CD4-positive, alpha-beta T cell treated with Interleukin-4 for 4 hours (primary cell): Measurements from ENCODE around the gene SLC9A7.
"Not testable (repeated sequence)": the region's sequence is repeated elsewhere in the genome, so short reads cannot be mapped to it uniquely, and the experiment has no call there.

Experiments used
- DNase-seq: peaks from one replicate; pipeline ENCODE4 v3.0.0-alpha.2; 2020

Gene SLC9A7

DNA sequence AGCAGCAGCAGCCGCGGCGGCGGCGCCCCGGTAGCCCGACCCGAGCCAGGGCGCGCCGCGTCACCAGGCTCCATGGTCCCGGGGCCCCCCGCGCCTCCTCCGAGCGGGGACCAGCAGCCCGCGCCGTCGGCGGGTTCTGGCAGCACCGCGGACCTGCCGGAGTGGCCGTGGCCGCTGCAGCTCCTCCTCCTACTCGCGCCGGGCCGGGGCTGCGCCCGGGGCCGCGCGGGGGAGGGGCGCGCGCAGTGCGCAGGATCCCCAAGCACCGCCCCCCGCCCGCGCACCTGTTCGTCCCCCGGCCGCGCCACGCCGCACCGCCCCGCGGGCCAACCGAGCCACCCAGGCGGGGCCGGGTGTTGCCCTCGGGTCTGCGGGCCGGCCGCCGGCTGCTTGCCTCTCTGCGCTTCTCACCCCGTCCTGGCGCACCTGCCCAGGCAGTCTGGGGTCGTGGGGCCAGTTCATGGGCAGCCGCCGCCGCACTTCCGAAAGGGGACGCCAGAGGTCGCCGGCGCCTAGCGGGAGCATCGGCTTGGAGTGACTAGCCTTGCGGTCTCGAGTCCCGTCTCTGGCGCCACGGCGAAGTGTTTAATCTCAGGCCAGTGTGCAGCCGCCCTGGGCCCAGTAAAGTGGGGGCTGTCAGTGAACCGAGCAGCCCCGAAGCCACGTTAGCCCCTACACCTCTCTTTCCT is at the start of gene SLC9A7:
Gene SLC9A7, minus strand, starts transcription at position 163 of the 689 bp plus-strand sequence. Its CDS starts 89 bp downstream, at position 74.
- peak; percentile 72 for DNase-seq

DNA sequence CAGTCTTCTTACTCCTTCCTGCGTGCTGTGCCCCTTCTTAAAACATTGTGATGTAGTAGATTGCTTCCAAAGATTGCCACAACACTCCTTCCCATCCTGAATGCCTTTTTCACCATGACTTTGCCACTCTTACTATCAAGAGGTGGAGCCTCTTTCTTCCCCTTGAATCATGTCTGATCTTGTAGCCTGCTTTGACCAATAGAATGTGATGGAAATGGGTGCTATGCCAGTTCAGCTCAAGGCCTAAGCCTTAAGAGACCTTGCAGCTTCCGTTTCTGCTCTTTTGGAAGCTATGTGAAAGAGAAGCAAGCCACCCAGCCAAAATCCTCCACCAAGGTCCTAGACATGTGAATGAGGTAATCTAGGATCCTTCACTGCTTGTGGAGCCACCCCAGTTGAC is 46.4 kb upstream of the SLC9A7 start:
- no peak for DNase-seq

DNA sequence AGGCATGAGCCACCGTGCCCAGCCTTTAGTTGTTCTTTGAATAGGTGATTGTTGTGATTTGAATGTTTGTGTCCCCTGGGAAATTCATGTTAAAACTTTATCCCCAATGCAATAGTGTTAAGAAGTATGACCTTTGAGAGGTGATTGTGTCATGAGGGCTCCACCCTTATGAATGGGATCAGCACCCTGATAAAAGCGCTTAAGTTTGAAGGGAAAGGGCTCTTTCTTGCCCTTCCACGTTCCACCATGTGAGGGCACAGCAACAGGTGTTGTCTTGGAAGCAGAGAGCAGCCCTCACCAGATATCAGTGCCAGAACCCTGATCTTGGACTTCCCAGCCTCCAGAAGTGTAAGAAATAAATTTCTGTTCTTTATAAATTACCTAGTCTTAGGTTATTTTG is 44.2 kb upstream of the SLC9A7 start:
- no peak for DNase-seq

DNA sequence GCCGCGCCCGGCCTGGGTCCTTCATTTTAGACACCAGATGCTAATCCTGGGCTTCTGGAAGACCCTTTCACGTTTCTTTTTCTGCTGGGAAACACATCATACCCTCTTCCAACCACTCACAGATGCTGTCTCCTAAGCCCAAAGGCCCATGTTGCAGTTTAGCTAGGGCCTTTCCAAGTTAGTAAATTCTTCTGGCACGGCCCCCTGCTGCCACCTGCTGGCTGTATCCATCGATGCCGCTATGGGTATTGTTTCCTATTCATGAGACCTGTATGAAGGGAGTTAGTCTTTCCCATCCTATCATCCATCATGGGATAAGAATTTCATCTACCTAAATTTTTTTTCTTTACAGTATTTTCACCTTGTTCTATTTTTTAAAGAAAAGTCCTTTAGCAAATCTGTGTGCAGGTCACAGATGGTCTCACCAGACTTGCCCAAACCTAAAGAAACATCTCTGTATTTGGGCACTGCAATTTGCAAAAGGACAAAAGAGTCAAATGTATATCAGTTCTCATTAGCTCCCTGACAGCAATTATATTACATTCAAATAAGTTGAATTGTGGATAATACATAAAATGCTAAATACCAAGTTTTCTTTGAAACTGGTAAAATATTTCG is 37.8 kb upstream of the SLC9A7 start:
- DNase-seq, result peak; percentile 59

DNA sequence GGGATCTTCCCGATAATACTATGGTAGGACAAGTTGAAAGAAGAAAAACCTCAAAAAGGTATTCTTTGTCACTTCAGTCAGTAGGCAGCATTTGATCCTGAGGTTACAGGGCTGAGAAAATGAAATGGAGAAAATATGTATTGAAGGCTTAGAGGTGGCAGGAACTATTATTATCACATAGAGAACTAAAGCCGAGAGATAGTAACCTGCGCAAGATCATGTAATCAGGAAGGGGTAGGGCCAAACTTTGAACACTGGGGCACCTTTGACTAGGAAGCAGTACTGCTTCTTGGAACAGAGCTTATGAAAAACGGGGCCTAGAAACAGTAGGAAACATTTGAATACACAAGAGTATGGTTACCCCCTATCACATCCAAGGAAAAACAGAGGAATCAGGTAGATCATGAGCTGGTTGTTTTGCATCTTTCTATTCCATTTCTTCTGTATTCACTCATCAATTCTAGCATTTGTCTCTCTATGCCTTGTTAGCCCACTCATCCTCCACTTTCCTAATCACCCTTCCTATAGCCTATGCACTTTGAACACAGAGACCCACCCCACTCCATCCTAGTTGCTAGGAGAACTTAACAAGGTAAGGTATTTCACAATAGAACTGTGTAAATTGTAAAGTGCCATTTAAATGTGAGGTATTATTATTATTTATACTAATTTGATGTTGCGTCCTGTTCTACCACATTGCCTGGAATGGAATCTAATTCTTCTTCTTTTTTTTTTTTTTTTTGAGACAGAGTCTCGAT is 34.6 kb upstream of the SLC9A7 start:
- no peak for DNase-seq

DNA sequence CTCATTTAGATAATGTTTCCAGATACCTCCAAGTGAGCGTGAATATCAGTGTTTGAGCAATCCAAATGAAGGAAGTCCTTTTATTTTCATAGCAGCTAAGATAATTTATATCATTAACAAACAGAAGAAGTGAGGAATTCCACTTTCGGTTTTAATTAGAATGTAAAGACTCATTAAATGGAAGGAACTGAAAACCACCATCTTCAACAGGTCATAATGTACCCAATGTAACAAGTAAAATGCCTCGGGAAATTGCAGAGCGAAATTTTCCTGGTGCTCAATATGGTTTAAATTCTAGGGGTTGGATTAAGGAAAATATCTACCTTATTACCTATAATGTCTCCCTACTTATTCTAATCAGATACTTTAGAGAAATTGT is 33.9 kb upstream of the SLC9A7 start:
- DNase-seq, result no peak

DNA sequence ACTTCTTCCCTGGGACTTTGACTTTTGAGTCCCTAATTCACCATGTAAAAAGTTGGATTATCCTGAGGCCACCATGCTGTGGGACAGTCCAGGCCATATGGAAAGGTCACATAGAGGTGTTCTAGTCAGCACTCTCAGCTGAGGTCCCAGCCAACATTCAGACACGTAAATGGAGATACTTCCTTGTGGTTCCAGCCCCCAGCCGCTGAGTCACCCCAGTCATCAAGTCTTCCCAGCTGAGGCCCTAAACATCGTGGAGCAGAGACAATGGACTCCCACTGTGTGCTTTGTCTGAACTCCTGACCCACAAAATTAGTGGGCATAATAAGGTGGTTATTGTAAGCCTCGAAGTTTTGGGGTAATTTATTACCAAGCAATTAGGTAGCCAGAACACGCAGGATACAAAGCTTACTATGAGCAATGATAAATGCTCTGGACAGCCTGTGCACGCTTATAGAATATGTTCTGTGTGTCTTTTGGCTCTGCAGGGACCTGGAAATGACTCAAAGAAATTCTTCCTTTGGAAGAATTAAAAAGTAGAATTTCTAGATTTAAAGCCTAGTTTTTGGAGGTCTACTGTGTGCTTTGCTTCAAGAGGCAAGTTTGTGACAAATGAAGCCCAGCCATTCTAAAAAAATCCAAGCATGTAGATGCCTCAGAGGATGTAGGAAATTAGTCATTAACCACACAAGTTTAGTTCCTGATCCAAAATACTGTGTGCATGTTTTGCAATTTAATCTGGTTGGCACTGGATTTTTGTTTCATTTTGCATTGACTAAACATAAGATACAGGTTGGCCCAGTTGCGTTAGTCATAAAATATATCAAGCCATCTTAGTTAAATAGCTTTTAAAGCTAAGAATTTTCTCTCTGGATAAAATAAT is 33.2 kb upstream of the SLC9A7 start:
- peak; percentile 32 for DNase-seq

DNA sequence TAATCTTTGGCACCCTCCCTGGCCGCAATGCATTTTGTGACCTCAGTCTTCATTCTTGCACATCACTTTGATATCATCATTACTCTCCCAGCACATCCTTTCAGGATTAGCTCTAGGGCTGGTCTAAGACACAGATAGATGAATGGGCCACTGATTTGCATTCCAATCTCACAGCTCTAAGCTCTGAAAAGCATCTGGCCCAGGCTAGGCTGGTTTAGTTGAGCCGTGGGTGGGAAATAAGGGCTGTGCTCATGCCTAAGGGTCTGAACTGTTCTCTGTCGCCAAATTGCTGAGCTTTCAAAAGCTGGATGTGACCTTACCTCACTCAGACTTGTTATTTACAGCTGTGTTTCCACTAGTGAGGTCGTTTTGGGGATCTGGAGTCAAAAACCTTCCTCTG is 30.0 kb upstream of the SLC9A7 start:
- DNase-seq, result no peak

DNA sequence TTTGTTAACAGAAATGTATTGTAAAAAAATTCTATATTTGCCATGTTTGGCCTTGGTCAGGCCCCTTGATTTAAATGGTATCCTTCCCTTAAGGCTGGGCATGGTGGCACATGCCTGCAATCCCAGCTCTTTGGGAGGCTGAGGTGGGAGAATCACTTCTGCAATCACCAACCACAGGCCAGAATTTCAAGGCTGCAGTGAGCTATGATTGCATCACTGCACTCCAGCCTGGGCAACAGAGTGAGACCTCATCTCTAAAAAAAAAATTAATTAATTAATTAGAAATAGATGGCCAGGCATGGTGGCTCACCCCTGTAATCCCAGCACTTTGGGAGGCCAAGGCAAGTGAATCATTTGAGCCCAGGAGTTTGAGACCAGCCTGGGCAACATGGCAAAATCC is 25.5 kb upstream of the SLC9A7 start:
- not testable (repeated sequence) for DNase-seq

DNA sequence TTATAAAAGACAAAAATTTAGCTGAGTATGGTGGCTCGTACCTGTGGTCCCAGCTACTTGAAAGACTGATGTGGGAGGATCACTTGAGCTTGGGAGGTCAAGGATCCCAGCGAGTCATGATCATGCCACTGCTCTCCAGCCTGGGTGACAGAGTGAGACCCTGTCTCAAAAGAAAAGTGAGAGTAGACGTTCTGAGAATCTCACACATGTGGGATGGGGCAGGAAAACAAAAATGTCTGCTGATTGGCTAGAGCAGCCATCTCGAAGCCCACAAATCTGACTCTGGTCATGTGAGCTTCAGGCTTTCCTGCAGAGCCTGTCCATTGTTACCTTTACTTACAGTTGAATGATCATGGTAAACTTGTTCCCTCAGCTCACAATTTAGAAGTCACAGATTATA is 23.1 kb upstream of the SLC9A7 start:
- DNase-seq, result no peak

DNA sequence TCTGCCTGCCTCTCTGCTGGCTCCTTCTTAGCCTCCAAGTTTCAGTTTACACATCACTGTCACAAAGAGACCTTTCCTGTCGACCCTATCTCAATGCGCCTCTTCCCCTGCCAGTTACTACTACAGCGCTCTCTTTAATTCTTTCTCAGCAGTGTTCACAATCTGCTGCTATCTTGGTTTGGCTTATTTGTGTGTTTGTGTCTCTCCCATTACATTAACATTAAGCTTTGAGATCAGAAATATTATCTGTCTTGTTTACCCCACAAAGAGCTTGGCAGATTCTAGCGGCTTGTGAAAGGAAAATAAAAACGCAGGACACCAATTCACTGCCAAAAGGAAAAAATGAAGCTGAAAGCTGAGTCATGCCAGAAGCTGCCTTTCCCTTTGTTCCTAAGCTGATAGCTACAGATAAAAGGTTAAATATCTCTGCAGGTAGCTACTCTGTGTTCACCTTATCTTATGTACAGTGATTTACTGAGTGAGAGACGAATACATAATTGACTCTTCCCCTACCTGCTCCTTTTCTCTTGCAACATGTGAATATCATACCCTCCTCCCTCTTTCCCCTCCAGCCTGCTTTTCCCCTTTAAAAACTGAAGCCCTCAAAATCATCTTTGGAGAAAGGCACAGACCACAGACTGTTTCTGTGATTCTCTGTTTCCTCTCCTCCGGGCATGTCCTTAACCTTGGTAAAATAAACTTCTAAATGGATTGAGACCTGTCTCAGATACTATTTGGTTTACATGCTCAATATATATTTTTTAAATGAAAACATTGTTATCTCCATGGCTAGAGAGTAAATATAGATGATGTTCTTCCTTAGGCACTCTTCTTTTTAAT is 19.3 kb upstream of the SLC9A7 start:
- no peak for DNase-seq

DNA sequence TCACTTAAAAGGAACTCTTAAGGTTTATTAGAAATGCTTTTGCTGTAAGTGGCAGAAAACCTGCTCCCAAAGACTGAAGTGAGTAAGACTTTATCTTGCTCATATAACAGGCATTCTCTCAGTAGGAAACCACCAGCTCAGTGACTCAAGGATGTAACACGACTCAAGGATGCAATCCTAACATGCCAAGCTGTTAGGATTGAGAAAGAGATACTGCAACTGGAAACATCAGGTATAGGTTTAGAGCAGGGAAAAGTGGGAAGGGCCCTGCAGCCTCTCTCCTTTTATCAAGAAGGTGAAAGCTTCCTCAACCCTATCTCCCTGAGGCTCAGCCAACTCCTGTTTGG is 11.9 kb upstream of the SLC9A7 start:
- no peak for DNase-seq

DNA sequence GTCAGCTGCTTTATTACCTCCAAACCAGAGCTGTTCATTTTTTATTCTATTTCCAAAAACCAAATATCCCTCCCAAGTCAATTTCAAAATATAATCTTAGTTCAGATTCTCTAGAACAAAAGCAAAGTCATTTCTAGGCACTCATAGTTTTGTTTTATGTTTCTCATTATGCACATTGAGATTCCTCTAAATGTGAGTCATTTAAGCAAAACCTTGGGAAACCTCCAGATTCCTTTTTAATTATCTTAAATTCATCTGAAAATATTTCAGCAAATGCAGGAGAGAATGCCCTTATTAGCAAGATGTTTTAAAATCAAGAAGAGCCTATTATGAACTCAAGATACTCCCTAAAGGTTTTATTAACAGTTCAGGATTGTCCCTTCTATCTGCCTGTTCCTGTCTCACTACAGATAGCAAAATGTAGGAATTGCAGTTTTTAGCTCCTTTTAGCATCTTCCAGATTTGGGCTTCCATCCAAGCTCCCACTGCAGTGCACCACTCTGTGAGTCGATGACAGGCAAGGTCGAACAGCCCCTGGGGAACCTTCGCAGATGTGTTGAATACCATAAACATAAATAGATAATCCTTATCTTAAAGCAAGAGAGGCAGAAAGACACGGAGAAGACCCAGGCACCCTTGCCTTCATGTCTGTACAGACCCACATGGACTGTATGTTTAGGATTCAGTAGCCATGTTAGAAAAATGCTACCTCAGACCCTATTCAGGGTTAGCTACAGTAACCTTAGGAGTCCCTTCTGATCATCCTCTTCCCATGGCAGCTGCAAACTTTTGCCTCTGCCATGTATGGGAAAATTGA is 11.3 kb upstream of the SLC9A7 start:
- no peak for DNase-seq

DNA sequence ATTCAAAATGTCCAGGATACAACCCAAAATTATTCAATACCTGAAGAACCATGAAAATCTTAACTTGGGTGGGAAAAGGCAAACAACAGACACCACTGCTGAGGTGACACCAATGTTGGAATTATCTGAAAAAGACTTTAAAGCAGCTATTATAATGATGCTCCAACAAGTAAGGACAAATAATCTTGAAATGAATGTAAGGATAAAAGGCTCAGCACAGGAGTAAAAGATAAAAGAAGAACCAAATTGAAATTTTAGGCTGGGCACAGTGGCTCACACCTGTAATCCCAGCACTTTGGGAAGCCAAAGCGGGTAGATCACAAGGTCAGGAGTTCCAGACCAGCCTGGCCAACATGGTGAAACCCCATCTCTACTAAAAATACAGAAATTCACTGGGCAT is 4.0 kb upstream of the SLC9A7 start:
- no peak for DNase-seq

DNA sequence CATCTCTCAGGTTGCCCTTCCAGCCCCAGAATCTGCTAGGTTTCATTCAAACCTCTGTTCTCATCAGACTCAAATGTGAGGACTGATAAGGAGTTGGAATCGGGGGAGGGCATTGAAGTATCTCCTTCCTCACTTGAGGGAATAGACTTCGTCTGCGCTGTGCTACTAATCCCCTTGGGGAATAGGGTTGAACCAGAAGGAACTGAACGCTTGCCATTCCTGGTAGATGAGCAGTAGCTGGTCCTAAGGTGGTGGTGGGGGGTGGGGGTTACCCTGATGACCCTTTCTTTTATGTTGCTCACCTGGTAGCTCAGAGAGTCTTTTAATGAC is 692 bp upstream of the SLC9A7 start:
- no peak for DNase-seq

DNA sequence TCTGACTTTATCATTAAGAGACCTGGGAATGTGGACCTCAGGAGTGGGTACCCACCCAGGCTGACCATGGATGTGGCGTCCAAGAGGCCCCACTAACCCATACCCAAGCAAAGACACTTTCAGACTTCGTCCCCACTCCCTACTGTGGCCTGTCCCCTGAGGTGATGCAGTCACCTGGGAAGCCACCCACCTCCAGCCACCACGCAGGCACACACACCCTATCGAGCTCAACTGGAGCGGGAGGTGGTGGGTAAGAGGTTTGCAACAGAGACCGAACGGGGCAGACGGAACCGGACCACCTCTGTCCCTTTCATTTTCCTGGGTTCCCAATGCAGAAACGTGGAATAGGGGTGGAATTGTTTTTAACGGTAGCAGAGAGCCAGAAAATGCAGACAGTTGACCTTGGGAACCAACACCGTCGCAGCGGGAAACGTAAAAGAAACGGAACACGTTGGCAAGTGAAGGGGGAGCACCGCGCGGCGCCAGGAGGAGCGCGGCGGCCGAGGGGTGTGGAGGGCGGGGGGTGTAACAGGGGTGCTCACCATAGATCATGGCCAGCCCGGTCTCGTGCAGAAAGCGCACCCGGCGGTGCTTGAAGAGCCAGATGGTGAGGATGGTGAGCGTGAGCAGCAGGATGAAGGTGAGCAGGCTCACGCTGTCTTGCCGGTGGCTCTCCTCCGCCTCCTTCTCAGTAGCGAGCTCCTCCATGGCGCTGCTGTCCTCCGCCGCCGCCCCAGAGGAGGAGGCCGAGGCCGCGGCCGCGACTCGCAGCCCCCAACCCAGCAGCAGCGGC is 559 bp downstream of the SLC9A7 start:
- no peak for DNase-seq

DNA sequence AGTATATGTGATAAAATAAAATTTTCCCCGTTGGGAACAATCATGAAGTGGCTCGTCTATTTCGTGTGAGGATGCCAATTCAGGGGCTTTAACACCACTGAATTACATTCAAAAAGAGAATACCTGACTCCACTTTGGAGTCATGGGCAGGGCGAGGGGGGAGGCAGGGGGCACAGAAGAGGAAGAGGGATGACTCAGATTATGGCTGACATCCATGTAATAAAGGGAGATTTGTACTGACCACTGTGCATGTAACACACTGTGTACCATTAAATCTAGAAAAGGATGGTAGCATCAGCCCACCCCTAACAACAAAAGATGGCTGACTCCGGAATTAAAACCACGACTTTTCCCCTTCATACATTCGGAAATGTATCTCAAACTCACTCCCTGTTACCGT is 1.3 kb downstream of the SLC9A7 start:
- DNase-seq, result no peak

DNA sequence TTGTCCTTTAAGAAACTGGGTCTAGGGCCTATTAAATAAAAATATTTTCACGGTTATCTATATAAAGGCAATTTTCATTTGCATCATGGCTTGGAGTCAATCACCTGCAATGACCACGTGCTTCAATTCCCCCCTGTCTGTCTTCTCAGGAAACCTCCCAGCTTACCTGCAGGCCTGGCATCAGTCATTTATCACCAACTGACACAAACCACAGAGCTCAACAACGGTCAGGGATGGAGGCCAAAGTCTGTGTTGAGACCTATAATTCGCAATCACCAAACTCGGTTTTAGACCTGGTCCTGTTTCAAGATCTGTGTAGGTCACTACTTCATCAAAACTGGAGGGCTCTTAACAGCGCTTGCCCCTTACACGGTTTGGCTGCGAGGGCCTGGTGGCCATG is 1.9 kb downstream of the SLC9A7 start:
- DNase-seq, result no peak

DNA sequence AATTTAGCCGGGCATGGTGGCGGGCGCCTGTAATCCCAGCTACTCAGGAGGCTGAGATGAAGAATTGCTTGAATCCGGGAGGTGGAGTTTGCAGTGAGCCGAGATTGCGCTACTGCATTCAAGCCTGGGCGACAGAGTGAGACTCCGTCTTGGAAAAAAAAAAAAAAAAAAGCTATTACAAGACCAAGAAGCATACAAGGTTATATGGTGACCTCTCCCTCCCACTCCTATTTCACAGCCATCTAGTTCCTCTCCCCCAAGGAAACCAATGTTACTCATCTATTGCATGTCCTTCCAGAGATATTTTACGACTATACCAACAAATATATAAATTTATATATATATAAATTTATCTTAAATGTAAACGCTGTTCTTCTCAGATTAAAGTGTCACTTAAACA is 3.2 kb downstream of the SLC9A7 start:
- no peak for DNase-seq

DNA sequence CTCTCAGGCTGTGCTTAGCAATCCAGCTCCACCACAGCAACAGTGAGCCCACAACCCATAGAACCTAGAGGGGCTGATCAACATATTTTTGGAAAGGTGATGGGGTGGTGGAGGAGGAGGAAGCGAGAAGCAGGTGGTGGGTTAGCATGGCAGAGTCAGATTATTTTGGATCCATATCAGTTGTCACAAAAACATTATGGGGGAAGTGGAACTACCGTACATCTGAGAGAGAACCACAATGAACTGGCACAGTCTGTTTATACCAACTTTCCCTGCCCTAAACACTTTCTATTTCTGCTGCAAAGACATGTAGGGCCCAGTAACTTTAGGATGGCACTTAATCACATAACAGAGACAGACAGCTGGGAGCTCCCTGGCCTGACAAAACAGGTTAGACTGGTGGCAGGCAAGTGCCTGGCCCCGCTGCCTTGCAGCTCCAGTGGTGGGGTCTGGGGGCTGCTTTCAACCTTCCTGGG is 4.3 kb downstream of the SLC9A7 start:
- no peak for DNase-seq

DNA sequence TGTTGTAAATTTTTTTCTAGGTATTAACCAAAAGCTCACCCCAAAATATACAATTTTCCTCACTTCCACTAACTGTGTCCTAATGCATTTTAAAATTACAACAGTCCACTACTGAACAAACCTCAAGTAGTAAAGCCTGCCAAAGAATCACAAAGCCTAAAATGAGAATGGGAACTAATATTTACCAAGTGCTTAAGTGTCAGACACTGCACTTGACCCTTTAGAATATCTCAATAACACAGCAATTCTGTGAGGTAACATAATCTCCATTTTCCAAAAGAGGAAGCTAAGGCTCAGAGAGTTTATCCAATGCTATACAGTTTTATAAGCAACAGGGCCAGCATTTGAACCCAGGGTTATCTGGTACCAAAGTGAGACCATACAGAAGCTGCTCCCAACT is 4.9 kb downstream of the SLC9A7 start:
- DNase-seq, result no peak
